Measurements from ENCODE around the gene DTNA.
"Not testable (repeated sequence)": the region's sequence is repeated elsewhere in the genome, so short reads cannot be mapped to it uniquely, and the experiment has no call there.

Gene DTNA

GRCh38 chr18:34725737-34726136 is 15.6 kb downstream of the DTNA start:
- not testable (repeated sequence) for DNase-seq

GRCh38 chr18:34726286-34727004 is 16.3 kb downstream of the DTNA start:
- no peak for DNase-seq

DNA sequence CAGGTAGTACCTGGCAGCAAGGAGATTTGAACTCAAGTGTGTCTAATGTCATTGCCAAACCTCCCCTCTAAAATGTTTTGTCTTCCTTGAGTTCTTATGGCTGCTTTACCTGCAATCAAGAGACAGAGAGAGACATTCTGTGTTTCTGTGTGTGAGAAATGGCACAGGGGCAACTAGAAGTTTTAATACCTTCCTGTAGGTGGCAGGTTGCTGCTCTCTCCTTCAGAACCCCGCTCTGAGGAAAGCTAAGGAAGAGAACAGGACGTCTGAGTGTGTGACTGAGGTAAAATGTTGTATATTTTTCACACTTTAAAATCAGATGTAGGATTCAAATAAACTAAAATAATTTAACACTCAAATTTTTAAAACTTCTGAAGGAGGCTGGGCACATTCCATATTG is 19.2 kb downstream of the DTNA start:
- DNase-seq, result no peak

- DNase-seq, result no peak
Observed at GRCh38 chr18:34729740-34730355, 19.8 kb downstream of the DTNA start.

- no peak for DNase-seq
Observed at GRCh38 chr18:34730774-34731173, 20.7 kb downstream of the DTNA start.

GRCh38 chr18:34734056-34734455 is 24.0 kb downstream of the DTNA start:
- DNase-seq, result no peak

DNA sequence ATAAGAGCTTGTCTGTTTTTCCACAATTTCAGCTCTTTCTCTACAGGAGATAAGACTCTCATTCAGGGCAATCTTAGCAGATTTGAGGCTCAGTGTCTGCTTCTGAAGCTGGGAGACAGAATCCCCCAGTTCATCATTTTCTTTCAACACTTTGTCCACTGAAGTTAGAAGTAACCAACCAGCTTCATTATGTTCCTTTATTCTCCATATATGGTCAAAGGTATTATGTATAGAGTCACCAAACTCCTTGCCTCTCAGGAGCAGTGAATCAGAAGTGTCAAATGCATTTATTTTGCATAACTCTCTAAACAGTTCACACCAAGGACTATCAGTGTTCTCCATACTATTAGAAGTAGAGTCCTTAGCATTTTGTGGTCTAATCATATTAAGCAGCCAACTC is 24.4 kb downstream of the DTNA start:
- not testable (repeated sequence) for DNase-seq

DNA sequence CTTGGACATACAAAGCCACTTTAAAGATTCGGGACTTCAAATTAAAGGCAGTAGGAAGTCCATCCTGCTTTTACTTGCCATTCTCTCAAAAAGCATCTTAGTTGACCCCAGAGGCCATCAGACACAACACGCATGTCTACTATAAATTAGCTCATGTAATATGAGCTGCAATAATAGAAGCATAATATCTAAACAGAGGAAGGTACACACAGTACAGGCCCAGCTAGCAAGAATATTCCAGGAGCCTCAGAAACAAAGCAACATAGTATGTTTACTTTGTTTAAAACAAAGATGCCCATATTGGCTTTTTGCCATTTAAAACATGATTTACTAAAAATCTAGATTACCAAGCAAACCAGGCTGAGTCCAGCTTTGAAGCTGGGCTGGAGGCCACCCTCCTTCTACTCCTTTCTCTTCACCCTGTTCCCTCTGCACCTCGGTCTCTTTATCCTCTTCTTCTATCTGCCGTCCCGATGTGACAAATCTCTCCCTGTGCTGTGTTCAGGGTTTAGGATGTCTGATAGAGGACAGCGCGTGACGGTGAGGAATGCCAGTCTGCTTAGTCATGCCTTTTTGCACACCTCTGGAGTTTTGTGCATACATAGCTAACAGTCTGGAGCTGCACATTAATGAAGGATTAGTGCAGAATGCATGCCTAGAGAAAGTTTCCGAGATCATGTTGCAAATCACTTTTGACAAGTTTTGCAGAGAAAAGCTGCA is 28.2 kb downstream of the DTNA start:
- DNase-seq, result no peak

DNA sequence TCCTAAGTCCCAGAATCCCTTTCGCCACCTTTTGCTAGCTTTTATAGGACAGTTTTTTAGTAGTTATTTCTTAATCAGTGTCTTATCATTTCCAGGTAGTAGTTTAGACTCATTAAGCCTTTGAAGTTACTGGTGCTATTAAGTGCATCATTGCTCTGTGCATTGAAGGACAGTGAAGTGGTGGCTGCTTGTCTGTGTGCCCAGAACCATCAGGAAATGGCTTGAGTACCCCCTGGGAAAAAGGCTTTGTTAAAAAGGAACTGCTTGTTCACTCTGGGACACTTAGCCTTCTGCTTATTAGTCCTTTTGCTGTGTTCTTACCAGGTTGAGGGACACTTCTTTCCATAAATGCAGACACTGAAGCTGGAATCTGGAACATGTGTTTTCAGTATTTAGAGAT is 30.0 kb downstream of the DTNA start:
- DNase-seq, result no peak

- no peak for DNase-seq
Observed at GRCh38 chr18:34740724-34741123, 30.6 kb downstream of the DTNA start.

- no peak for DNase-seq
Observed at GRCh38 chr18:34741401-34741800, 31.3 kb downstream of the DTNA start.

DNA sequence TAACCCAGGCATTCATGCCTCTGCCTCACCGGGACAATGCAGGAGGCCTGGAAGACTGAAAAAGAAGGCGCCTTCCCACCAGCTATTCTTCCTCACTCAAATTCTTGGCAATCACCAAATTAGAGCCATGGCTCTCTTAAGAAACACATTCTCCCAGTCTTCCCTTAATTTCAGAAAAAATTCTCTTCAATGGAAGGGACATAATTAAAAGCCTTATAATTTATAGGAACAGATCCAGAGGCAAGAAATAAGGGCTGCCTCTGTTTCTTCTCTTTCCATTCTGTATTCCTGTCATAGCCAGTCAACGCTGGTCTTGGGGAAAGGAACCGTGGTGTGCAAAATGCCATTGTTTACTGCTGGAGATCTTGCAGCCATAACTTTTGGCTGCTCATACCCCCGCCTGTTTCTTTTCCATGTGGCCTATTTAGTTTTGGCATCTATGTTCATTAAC is 32.8 kb downstream of the DTNA start:
- no peak for DNase-seq

GRCh38 chr18:34744569-34744968 is 34.5 kb downstream of the DTNA start:
- DNase-seq, result no peak

DNA sequence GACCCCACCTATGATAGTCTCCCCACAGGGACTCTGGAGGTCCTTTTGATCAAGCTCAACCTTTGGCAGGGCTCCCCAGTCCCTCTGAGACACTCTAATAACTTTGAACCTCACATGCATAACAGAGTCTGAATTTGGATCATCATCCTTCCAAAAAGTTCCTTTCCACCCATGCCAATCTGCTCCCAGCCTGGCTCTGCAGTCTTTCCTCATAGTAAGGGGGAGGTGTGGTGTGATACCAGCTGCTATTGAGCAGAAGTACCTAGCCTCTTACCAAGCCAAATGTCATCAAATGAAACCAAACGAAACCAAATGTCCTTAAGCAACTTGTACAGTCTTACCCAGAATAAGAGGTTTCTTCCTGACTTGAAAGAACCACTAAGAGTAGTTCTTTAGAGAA is 36.5 kb downstream of the DTNA start:
- DNase-seq, result no peak

DNA sequence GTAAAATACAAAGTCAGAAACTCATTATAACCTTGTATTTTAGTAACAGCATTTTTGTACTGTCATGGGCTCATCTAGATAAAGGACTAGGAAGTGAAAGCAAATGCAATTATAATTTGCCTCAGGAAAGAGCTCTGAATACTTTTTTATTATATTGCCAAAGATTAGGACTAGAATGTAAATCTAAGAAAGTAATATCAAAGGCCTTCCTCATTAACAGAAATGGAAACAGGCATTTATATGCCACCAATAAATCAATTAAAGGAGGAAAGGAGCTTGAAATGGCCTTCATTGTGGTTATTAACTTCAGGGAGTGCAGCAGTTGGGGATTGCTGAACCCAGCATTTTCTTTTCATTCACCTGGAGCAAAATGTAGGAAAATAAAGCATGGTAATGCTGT is 39.6 kb downstream of the DTNA start:
- DNase-seq, result no peak

DNA sequence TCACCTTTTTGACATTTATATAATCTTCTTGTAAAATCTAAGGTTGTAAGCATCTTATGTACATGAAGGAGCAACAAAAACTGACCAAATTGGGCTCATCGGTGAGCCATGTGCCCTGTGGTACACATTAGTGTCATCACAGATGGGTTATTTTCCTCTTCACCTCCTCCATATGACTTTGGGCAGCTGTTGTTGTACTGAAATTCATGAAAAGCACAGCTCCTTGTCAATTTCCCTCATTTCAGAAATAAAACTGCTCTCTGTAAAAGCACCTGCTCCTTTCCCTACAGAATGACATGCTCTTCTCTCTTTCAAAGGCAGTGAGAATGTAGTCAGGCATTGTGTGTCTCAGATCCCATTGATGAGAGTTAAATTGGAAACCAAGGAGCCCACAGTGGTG is 42.0 kb downstream of the DTNA start:
- DNase-seq, result no peak

DNA sequence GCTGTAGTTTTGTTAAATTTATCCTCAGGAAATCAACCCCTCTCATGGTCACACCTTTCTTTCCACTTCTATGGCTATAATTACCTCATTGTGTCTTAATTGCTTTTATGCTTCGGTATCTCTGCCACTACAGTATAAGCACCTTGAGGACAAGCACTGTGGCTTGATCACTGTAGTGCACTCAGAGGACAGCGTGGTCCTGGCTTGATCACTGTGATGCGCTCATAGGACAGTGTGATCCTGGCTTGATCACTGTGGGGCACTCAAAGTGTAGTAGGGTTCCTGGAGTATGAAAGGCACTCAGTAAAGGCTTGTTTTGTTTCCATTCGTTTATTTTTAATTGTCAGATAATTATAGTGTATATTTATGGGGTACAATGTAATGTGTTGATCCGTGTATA is 44.2 kb downstream of the DTNA start:
- DNase-seq, result no peak

- DNase-seq, result no peak
Observed at GRCh38 chr18:34757666-34758065, 47.6 kb downstream of the DTNA start.

GRCh38 chr18:34758378-34758948 is 48.4 kb downstream of the DTNA start:
- no peak for DNase-seq

- DNase-seq, result no peak
Observed at GRCh38 chr18:34760444-34760843, 50.3 kb downstream of the DTNA start.

DNA sequence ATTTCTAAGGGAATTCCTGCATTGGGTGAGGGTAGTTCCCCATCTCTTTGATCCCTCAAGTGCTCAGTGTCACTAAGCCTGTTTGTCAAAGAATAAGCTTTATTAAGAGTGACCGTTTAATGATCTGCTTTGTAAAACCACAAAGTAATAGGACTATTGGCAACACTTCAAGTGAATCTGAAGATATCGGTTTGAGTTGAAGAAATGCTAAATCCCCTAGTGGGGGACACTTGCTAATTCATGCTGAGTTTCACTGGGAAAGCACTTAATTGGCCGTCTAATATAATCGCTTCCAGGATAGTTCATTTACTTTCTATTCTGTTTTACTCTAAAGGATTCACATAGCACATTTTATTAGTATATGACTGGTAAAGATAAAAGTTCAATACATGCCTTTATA is 54.4 kb downstream of the DTNA start:
- no peak for DNase-seq

- no peak for DNase-seq
Observed at GRCh38 chr18:34767601-34768027, 57.5 kb downstream of the DTNA start.

DNA sequence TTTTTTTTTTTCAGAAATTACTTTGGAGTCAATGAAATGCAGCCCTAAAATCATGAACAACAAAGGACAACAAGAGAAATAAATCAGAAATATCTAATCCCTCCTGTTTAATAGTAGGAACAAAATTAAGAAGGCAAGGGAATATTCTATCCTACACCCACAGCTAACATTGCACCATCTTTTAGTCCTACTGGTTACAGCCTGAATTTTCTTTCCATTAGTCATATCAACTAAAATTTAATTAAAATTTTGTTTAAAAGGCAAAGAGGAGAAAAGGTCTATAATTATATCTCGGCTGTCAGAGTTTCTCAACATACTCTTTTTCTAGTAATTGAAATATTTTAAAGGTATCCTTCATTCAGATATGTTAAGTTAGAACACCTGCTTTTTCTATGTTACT is 61.9 kb downstream of the DTNA start:
- DNase-seq, result no peak

GRCh38 chr18:34772887-34773286 is 62.8 kb downstream of the DTNA start:
- DNase-seq, result no peak
